ENCODE measurements around the gene PKP4.

- no peak for TF ChIP-seq CTCF (conservative IDR thresholded peaks at IDR 0.05 in 1 of 2, IDR thresholded peaks at IDR 0.05 in 1 of 2; ENCODE audit: low read depth in 1 of 2, low read length in 2 of 2)
- no peak for TF ChIP-seq EZH2 (IDR thresholded peaks at IDR 0.05; ENCODE audit: low read length, missing control alignments)
Observed at GRCh38 chr2:158511706-158512105, 55.0 kb downstream of the PKP4 start.
